Stimulated activated CD8-positive, alpha-beta memory T cell treated with anti-CD3 and anti-CD28 coated beads, Interleukin-4, amount 100 ng/mL, for 24 hours (primary cell): ENCODE results near the gene HOXB3.
"Not testable (repeated sequence)": the region's sequence is repeated elsewhere in the genome, so short reads cannot be mapped to it uniquely, and the experiment has no call there.

ENCODE experiments used
- DNase-seq: peaks from one replicate; pipeline ENCODE4 v3.0.0-alpha.2; 2020; ENCODE audit warnings: low read depth

The HOXB3 gene

DNA sequence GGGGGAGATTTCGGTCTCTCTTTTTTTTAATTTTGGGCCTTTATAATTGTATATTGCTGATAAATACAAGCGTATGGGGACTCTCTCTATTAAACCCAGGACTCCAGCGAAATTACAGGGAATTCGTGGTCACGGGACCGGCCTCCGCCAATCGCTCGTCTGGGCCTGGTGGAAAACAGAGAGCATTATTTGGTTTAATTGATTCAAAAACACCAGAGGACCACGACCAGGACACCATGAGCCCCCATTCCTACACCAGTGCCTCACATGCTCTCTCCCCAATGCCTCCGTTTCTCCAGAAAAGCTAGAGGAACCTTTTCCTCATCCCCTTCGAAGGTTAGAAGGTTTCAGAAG lies 45.0 kb downstream of the HOXB3 start, which contains the start of gene HOXB2:
Gene HOXB2, minus strand, starts transcription at position 88 of the 354 bp plus-strand sequence. CDS start 198 bp downstream, outside the sequence.
- DNase-seq = no peak

DNA sequence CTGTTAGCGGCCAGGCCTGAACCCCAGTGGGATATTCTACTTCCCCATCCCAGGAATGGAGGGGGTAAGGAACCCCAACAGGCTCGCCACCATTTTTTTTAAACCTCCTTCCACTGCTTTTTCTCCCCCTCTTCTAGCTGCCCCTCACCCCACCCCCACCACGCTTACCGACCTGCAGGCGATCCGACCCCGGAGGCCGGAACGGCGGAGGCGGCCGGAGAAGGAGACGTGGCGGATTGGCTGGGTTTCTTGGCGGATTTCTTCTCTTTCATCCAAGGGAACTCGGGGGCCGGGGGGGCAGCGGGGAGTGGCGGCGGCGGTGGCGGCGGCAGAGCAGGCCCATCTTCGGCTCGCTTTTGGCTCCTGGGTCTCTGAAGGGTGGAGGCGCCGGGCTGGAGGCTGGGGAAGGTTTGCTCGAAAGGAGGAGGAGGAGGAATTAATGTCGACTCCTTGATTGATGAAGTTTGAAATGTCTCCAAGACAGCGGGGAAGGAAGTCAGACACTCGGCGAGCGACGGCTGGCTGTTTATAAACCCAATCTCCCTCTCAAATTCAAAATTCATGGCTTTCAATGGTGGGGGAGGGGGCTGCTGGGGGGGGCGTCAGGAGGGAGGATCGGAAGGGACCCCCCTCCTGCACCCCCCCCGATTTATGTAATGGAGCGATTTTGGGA lies 45.6 kb downstream of the HOXB3 start:
- peak; percentile 15 for DNase-seq

DNA sequence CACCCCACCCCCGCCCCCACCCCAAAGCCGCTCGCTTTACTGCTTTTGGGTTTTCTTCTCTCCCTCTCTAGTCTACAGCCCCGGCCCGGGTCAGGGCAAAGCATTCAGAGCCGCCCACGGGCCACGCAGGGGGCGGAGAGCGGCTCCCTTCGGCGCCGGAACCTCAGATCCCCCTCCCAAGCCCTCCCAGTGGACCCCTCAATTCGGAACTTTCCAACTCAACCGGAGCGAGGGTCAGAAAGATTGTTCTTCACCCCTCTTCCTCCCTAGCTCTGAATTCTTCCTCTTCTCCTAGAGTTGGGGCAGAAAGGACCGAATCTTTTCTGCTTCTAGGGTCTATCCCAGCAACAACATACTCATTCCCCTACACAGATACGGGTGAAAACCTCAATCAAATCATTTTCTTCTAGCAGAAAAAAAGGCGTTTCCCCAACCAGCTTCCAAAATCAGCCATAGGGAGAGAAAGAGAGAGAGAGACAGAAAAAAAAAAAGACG lies 46.1 kb downstream of the HOXB3 start:
- DNase-seq = peak; percentile 23

DNA sequence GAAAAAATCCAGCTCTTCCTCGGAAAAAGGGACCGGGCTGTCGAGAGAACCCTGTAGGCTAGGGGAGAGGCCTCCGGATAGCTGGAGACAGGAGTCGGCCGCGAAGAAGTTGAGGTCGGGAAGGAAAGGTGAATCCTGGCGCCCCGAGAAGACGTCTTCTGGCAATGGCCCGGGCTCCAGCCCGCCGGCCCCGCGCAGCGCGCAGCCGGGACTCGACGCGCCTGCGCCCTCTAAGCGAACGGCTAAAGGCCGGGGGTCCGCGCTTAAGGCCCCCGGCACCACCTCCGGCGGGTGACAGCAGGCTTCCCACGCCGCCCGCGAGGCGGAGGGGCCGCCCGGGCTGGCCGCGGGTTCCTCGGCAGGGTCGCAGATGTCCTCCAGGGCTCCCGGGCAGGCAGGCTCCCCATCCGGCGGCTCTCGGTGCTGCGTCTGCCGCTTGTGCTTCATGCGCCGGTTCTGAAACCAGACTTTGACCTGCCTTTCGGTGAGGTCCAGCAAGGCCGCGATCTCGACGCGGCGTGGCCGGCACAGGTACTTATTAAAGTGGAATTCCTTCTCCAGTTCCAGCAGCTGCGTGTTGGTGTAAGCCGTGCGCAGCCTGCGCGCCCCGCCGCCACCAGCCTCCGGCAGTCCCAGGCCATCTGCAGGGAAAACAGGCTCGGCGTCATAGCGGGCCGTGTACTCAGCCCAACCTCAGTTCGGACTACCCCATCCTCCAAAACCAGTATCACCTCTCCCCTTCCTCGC lies 46.8 kb downstream of the HOXB3 start:
- DNase-seq = peak; percentile 37

DNA sequence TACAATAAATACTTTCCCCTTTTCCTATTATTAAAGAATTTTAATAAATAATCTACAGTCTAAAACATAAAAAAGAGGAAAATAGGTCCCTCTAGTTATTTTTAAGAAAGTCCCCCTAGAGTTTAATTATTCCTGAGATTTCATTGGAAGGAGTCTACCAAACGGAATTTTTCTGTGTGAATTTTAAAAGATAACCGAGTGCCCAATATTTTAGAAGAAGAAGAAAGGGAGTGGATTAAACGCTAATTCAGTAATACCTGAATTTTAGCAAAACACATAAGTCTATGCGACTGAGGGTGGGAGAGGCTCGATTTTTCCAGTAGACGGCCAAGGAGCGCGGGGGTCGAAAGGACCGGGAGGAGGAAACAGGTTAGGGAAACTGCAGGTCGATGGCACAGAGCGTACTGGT lies 47.3 kb downstream of the HOXB3 start:
- no peak for DNase-seq

DNA sequence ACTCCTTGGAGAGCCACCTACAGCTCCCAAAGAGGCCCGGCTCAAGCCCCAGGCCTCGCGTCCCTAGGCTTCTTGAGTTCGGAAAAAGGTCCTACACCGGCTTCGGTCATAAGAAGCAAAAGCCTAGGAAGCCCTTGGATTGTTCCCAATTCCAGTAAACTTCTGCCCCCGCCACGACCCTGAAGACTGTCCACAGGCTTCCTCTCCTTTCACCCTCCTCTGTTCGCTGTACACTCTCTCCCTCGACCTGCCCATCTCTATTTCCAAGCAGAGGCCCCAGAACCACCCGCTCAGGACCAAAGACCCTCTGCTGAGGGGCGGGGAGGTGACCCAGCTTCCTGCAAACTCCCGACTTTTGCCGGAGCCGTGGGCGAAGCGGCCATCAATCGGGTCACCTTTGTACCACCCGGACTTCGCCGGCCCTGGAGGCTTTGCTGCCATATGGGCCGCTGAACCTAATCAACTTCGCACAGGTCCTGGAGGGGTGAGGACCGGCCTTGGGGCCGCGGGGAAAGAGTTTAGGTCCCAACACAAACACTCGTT lies 47.9 kb downstream of the HOXB3 start:
- DNase-seq = no peak

DNA sequence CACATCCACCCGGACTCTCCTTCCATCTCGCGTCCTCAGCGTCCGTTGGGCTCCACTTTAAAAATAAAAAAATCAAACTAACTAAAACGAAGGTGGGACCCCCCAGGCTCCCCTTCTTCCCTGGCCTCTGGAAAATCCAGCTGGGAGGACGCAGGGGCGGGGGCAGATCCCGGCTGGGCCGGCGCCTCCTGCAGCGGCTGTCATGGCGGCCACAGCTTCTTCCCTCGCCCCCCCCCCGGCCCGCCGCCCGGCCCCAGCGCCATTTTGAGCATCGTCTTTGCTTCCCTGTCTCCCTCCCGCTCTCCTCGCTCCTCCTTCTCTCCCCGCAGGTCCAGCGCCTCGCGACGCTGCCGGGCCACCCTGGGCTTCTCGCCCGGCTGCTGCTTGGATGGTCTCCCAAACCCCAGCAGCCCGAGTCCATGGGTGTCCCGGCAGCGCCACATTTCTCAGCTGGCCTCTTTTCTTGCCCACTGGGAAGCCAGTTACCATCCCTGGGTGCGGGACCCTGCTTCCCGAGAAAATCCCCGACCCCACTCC lies 48.4 kb downstream of the HOXB3 start:
- DNase-seq = peak; percentile 7

DNA sequence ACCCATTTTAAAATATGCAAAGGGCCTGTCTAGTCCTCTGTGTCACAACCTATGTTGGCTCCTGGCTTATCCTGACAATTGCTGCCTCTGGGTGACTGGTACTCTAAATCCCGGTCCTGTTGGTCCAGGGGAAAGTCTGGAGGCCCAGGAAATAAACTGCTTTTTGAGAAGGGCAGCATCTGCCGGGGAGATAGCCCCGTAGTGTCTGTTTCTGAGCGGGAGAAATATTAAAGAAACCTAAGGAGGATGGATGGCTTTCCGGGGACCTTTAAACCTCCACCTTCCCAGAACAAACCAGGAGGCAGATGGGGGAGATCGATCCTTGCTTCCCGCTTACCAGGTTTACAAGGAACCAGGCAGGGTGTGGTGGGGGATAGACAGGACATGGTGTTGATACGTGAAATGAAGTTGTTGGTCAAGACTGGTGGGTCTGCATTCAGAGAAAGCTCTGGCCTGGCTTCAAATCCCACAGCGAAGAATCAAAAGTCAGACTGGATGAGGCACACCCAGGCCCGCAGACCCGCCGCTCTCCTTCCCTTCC lies 48.9 kb downstream of the HOXB3 start:
- DNase-seq = no peak

DNA sequence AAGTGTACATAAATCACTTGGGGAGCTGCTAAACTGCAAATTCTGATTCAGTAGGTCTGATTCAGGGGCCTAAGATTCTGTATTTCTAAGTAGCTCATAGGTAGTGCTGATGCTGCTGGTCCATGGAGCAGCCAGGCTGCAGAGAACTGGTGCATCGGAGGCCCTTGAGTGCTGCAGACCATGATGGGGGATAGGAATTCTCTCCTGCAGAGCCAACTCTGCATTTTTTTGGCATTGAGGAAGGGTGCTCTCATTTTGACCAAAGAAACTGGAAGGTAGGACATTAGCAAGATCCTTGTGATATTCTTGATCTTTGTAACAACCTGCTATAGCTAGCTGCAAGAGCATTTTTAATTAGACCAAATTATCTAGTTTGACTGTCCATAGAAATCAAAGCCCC lies 49.8 kb downstream of the HOXB3 start:
- no peak for DNase-seq

DNA sequence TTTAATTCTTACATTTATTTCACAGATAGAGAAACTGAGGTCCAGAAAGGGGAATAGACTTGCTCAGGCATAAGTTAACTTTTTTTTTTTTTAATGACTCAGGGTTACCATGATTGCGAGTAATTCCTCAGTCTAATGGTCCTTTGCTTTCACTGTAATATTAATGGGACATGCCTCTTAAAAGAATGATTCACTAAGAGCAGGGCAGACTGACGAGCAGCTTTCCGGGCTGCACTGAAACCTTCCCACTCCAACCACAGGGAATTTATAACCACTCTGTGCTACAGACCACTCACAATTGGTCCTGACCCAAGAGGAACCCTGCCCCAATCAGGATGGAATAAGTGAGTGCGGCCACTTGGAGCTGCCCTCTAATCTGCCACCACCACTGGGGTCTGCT lies 50.9 kb downstream of the HOXB3 start:
- DNase-seq = no peak

DNA sequence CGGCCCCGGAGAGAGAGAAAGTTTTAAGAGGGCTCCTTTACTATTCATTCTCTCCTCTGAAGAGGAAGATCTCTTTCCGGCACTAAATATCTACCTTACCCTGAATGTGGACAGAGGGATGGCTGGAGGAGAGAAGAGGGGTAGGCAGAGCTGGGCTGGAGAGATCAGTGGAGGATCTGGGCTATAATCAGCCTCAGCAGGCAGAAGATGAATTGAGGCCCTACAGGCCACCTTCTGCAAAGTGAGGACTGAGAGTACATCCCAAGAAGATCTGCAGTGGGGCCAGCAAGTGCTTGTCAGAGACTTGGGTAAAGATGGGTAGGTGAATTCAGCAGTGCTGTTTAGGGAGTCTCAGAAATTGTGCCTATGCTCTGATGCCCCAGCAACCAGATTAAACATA lies 52.7 kb downstream of the HOXB3 start:
- DNase-seq = no peak

DNA sequence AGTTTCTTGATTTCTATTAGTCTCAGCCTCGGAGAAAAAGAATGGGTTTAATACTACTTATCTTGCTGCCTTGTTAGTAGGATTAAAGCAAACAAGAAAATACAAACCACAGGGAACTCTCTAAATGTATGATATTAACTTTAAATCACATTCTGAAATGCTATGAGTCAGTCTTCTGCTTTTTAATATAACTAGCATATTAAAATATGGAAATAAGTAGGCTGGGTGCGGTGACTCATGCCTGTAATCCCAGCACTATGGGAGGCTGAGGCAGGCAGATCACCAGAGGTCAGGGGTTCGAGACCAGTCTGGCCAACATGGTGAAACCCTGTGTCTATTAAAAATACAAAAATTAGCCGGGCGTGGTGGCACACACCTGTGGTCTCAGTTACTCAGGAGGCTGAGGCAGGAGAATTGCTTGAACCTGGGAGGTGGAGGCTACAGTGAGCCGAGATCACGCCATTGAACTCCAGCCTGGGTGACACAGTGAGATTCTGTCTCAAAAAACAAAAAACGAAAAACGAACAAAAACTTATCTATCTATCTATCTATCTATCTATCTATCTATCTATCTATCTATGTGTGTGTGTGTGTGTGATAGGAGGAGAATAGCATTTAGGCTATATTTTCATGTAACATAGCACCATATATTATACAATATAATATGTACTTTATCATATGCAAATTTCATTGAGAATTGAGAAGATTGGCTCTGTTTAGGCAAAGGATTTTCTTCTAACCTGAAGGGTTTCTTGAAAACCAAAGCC lies 54.1 kb downstream of the HOXB3 start:
- DNase-seq = not testable (repeated sequence)

DNA sequence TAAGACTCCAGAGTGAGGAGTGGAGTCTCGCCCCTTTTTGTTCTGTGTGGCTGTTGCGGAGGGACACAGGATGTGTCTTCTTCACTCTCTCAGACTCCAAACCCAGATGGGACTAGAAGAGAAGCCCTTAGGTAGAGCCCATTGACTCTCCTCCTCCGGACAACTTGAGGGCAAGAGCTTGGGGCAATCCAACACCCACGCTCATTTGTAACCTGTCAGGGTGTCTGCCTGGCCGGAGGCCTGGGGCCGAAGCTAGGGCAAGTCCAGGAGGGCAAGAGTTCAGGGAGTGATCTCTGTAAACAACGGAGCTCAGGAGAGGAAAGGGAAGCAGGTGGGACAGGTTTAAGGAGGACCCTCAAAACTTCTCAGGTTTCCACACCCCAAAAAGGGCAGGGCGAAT lies 57.8 kb downstream of the HOXB3 start:
- DNase-seq = no peak

DNA sequence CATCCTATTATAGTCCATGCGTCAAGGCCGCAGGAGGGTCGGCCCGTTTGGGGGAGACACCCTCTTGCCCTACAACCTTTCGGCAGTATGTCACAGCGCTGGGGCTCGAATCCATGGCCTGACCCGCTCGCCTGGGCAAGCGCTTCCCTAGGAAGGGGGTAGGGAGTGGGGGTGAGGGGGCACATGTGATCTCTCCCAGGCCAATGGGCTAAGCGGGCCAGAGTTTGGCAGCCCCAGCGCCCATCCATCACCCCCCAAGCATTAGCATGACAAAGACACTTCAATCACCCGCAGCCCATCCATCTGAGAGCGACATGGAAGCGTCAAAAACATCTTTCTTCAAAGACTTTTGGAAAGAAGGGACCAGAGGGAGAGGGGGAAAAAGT lies 59.2 kb downstream of the HOXB3 start, which contains the start of gene HOXB1:
Gene HOXB1, minus strand, starts transcription at position 125 of the 386 bp plus-strand sequence. Its CDS starts 107 bp downstream, at position 18.
- no peak for DNase-seq

DNA sequence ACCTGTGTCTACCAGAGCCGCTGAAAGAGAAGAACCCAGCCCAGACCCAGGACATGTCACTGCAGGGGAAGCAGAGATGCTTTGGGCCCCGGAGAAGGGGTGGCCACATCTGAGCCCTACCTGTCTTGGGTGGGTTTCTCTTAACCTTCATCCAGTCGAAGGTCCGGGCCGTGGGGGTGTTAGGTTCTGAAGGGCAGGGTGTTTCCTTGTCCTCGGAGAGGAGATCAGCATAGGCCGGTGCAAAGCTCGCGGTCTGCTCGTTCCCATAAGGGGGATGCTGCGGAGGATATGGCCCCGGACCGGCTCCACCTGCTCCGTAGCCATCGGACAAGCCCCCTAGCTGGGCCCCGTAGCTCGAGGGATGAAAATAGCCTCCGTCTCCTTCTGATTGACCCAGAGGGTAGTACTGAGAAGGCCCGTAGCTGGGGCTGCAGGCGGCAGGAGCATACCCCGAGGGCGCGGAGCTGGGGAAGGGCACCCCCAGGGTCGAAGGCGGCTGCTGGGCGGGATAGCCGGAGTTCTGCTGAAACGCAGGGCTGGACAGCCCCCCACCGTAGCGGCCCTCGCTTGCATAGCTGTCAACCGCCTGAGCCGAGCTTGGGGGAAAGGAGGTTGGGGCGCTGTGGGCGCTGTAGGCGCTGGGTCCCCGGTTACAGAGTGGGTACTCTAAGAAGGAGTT lies 59.7 kb downstream of the HOXB3 start:
- no peak for DNase-seq

DNA sequence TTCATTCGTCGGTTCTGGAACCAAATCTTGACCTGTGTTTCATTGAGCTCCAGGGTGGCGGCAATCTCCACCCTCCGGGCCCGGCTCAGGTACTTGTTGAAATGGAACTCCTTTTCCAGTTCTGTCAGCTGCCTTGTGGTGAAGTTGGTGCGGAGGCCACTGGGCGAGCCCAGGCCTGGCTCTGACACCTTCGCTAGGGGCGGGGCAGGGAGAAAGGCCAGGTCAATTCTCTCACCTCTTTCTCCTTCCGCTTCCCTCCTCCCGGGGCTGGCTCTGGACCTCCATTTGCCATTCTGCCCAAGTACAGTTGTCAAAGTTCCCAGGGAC lies 60.4 kb downstream of the HOXB3 start:
- DNase-seq = no peak

DNA sequence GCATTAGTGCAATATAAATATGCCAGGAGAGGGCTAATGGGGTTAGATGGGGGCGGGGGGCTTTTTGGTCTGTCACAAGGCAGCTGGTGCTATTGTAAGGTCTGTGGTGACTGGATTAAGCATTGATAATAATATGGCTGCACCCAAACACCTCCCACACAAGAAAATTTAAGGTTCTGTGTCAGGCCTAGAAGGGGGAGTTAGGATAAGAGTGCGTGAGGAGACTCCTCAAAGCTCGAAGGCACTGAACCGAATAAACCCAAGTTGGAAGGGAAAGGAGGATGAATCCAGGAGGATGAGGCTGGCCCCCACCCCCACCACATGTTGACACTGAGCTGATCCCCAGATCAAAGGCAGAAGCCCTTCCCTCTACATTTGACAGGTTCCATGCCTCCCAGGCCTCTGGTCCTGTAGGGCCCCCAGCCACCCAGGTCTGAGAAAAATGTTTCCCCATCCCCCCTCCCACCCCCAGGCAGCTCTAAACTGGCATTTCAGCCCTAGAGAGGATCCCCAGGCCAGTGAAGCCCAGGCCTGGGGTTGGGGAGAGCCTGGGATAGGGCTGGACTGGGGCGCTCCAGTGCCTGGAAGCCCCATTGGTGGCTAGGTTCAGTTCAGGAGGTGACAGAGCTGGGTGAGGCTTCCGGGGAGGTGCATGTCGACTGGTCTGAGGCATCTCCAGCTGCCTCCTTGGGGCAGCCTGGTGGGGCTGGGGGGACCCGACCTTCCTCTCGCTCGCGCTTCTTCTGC lies 60.9 kb downstream of the HOXB3 start:
- DNase-seq = no peak

DNA sequence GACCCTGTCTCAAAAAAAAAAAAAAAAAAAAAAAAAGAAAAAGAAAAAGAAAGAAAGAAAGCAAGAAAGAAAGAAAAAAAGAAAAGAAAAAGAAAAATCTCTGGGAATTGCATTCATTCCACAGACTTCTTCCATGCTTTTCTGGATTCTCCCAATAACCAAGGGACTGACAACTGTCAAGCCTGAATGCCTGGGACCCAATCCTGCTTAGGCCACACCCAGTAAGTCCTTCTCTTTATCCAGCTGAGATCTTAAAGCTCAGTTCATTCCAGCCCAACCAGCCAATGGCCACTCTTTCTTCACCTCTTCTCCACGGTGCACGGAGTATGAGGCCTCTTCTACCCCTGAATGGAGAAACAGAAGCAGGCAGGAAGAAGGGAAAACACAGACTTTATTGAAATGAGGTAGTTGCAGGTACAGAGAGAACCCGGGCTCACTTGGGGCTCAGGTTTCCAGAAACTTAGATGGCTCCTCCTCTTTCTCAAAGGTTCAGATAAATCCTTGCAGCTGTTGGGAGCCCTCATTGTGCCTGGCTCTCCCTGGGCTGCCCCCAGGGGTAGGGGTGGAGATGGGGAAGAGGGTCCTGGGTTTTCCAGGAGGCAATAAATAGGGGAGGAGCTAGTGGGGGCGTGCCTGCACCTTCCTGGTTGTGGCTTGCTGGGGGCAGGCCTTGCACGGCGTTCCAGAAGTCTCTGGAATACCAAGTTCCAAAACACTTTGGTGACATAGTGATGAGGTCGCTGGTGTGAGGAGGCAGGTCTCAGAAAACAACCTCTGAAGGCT lies 61.7 kb downstream of the HOXB3 start:
- no peak for DNase-seq

DNA sequence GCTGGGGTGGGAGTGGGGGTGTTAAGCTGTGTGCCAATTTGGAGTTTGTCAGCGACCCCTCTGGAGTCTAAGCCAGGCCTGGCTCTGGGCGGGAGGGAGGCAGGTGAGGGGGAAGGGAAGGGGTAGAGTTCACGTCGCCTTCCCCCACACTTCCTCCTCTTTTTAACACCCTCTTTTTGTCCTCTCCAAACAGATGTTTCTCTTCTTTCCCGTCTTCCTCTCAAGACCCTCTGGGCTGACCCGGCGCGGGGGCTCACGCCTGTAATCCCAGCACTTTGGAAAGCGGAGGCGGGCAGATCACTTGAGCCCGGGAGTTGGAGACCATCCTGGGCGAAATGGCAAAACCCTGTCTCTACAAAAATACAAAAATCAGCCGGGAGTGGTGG lies 62.5 kb downstream of the HOXB3 start:
- no peak for DNase-seq
